Measurements from ENCODE around the gene PCSK4.
"Not testable (repeated sequence)": the region's sequence is repeated elsewhere in the genome, so short reads cannot be mapped to it uniquely, and the experiment has no call there.

PCSK4 gene

GRCh38 chr19:1503925-1504773 is 14.0 kb upstream of the PCSK4 start:
- no peak for DNase-seq

DNA sequence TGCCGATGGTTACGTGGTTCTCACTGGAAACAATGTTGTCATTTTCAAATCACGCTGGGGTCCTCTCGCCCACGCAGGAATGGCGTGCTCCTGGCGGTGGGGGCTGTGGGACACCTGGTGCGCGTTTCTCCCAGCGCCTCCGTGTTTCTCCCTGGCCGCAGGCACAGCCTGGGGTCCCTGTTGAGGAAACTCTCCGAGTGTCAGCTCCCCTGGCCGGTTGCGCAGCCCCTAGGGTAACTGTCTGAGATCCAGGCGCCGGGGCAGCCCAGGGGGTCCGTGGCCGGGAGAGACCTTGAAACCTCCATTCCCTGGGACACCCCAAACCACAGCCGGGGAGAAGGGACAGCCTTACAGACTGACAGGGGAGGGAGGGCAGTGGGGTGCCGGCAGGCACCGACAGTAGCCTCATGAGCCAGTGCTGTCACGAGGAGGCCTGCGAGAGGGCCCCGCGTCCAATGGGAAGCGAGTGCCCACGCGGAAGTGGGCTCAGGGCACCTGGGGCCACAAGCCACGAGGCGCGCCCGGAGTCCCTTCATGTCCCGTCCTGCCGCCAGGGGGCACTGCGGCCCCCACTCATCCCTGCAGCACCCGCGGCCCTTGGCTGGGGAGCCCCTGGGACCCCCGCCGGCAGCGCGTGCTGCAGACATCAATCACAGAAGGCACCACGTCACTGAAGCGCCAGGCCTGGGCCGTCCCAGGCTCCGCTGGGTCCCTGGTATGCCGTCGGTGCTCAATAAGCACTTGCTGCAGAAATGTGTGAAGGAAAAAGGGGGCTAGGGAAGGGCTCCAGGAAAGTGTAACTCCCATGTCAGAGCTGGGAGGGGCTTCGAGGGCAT is 13.2 kb upstream of the PCSK4 start:
- no peak for DNase-seq

DNA sequence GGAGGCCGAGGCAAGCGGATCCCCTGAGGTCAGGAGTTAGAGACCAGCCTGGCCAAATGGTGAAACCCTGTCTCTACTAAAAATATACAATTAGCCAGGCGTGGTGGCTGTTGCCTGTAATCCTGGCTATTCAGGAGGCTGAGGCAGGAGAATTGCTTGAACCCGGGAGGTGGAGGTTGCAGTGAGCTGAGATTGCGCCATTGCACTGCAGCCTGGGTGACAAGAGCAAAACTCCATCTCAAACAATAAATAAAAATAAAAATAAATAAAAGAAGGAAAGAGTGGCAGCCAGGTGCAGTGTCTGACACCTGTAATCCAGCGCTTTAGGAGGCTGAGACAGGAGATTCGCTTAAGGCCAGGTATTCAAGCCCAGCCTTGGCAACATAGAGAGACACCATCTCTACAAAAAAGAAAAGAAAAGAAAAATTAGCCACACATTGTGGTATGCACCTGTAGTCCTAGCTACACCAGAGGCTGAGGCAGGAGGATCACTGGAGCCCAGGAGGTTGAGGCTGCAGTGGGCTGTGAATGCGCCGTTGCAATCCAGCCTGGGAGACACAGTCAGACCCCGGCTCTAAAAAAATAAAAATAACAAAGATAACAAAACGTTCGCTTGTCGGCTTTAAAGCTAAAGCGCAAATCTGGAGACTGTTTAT is 12.4 kb upstream of the PCSK4 start:
- DNase-seq, result no peak

GRCh38 chr19:1501200-1501595 is 11.0 kb upstream of the PCSK4 start:
- DNase-seq, result no peak

DNA sequence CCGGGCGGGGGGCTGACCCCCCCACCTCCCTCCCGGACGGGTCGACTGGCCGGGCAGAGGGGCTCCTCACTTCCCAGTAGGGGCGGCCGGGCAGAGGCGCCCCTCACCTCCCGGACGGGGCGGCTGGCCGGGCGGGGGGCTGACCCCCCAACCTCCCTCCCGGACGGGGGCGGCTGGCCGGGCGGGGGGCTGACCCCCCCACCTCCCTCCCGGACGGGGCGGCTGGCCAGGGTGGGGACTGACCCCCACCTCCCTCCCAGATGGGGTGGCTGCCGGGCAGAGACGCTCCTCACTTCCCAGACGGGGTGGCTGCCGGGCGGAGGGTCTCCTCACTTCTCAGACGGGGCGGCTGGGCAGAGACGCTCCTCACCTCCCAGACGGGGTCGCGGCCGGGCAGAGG is 9.1 kb upstream of the PCSK4 start:
- DNase-seq, result not testable (repeated sequence)

- DNase-seq, result no peak
Measured at GRCh38 chr19:1497578-1498235, 7.6 kb upstream of the PCSK4 start.

- no peak for DNase-seq
Measured at GRCh38 chr19:1496714-1497577, 6.8 kb upstream of the PCSK4 start.

DNA sequence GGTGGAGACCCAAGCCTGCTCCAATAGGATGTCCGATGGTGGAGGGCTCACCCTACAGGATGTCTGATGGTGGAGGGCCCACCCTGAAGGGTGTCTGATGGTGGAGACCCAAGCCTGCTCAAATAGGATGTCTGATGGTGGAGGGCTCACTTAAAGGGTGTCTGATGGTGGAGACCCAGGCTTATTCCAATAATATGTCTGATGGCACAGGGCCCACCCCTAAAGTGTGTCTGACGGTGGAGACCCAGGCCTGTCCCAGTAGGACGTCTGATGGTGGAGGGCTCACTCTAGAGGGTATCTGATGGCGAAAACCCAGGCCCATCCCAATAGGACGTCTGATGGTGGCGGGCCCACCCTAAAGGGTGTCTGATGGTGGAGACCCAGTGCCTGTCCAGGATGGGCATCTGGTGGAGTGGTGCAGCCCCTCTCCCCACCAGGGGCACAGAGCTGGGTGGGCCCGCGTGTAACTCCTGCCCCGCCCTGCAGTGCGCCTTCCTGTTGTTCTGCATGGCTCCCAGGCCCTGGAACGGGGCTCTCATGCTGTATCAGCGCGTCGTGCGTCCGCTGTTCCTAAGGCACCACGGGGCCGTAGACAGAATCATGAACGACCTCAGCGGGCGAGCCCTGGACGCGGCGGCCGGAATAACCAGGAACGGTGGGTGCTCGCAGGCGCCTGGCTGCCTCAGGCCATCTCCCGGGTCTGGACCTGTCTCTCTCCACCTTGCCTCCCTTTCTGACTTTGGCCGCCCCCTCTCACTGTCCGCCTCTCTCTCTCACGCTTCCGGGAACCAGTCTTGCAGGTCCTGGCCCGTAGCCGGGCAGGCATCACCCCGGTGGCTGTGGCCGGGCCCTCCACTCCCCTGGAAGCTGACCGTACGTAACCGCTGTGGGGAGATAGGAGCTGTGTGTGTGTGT is 5.9 kb upstream of the PCSK4 start:
- no peak for DNase-seq

DNA sequence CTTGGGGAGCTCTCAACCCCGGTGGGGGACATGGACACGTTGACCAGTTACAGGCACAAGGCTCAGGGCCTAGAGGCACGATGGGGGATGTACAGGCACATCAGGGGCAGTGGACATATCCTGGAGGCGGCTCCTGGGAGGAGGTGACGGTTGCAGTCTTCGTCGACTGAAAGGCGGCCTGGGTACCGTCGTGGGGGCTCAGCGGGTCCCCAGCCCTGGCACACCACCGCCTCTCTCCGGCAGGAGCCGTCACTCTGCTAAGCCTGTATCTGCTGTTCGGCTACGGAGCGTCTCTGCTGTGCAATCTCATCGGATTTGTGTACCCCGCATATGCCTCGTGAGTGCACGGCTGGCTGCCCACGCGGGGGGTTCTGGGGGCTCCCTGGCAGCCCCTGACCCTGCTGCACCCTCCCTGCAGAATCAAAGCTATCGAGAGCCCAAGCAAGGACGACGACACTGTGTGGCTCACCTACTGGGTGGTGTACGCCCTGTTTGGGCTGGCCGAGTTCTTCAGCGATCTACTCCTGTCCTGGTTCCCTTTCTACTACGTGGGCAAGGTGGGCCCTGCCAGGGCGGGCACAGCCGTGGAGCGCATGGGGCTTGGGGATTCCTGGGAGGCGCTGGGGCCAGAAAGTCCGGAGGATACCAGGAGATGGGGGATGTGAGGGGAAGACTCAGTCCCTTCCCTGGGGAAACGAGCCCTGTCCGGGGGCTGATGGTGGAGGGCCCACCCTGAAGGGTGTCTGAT is 5.1 kb upstream of the PCSK4 start:
- DNase-seq, result no peak

DNA sequence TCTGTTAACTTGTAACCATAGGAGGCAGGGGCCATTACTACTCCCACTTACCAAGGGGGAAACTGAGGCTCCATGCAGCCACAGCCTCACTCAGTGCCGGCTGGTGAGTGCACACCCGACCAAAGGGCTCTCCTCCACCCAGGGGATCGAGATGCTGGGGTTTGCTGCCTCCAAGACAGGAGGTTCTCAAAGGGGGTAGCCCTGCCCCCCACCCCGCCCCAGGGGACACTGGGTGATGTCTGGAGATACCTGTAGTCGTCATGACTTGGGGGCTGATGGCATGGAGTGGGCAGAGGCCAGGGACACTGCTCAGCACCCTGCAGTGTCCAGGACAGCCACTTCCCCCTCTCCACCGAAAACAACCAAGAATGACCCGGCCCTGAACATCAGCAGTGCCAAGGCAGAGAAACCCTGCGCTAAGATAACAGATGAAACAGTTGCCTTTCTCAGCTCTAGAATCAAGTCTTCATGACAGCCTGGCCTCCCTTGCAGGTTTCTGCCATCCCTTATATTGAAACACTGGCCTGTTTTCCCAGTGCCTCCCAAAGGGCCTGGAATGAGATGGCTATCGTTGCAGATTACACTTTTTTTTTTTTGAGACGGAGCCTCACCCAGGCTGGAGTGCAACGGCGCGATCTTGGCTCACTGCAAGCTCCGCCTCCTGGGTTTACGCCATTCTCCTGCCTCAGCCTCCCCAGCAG is 4.1 kb upstream of the PCSK4 start:
- DNase-seq, result no peak

DNA sequence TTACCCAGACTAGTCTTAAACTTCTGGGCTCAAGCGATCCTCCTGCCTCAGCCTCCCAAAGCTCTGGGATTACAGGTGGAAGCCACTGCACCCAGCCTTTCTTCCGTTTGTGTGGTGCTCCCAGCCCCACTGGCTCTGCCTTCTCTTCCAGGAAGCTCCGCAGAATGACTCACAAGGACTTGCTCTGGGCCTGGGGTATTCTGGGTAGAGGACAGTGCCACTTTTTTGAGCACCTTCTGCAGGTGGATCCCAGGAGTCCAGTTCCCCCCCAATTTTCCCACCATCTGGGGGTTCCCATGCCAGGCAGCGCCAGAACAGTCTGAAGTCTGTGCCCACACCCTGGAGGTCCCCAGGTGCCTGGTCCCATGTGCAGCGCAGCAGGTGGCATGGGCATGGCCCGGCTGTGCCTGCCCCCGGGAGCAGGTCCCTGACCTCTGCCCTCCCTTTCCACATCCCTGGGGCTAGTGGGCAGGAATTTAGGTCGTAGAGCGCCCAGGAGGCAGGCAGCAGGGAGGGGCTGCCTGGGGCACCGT is 2.4 kb upstream of the PCSK4 start:
- DNase-seq, result no peak

DNA sequence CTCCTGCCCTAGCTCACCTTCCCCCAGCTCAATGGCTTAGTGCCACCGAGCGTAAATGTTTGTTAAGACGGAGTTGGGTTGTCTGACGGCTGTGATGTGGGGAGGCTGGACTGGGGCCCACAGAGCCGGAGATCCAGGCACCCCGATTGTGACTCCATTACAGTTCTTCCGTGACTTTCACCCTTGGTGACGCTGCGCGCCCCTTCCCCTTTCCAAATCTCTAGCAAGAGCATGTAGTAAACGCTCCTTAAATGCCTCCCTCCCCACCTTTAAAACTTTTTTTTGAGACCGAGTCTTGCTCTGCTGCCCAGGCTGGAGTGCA is 1.7 kb upstream of the PCSK4 start:
- no peak for DNase-seq

GRCh38 chr19:1491114-1491848 is 1.1 kb upstream of the PCSK4 start, which contains the start of gene REEP6:
Gene REEP6 (plus strand): TSS chr19:1491181. CDS start chr19:1491270, 89 bp downstream.
- no peak for DNase-seq

- DNase-seq, result no peak
Measured at GRCh38 chr19:1489463-1490310, 463 bp downstream of the PCSK4 start.

- no peak for DNase-seq
Measured at GRCh38 chr19:1488282-1488601, 1.9 kb downstream of the PCSK4 start.

DNA sequence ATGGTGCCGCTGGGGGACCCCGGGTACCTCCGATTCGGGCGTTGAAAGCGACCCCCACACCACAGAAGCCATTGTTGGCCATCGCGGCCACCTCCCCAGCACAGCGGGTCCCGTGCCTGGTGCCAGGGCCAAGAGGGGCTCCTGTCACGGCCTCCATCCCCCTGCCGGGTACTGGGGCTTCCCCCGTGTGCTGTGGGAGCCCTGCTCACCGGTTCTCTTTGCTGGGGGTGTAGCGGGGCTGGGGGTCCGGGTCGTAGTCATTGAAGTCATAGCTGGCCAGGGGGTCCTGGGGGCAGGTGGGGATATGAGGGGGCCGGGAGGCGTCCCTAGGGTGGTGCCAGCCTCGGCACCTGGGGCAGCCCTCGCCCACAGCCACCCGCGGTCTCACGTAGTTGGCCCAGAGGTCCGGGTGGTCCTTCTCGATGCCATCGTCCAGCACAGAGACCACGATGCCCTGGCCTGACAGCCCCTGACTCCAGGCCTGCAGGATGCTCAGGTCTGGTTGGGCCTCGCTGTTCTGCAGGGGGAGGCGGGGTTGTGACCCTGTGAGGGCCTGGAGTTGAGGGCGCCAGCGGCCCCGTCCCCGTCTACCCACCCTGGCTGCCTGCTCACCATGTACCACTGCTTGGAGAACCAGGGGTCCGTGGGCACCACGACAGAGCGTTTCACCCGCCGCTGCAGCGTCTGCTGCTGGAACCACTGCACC is 2.4 kb downstream of the PCSK4 start:
- no peak for DNase-seq
